ENCODE data around the gene NPAS3.

DNA sequence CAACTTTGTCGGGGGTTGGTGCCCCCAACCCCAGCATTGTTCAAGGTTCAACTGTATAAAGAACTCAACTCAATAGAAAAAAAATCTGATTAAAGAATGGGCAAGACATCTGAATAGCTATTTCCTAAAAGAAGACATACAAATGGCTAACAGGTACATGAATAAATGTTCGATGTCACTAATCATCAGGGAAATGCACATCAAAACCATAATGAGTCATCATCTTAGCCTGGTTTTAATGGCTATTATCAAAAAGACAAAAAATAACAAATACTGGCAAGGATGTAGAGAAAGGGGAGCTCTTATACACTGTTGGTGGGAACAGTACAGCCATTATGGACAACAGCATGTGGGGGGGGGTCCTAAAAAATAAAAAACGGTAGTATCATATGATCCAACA is 28.7 kb downstream of the NPAS3 start:
- TF ChIP-seq, protein P1, sequence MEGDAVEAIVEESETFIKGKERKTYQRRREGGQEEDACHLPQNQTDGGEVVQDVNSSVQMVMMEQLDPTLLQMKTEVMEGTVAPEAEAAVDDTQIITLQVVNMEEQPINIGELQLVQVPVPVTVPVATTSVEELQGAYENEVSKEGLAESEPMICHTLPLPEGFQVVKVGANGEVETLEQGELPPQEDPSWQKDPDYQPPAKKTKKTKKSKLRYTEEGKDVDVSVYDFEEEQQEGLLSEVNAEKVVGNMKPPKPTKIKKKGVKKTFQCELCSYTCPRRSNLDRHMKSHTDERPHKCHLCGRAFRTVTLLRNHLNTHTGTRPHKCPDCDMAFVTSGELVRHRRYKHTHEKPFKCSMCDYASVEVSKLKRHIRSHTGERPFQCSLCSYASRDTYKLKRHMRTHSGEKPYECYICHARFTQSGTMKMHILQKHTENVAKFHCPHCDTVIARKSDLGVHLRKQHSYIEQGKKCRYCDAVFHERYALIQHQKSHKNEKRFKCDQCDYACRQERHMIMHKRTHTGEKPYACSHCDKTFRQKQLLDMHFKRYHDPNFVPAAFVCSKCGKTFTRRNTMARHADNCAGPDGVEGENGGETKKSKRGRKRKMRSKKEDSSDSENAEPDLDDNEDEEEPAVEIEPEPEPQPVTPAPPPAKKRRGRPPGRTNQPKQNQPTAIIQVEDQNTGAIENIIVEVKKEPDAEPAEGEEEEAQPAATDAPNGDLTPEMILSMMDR (IDR thresholded peaks at IDR 0.05 in 2 of 3, conservative IDR thresholded peaks at IDR 0.05 in 1 of 3; ENCODE audit: borderline replicate concordance in 1 of 3, insufficient read depth in 1 of 3, low read depth in 2 of 3, low read length in 2 of 3): no peak
- no peak for TF ChIP-seq EZH2 (IDR thresholded peaks at IDR 0.05)
- no peak for TF ChIP-seq RAD21 (IDR thresholded peaks at IDR 0.05; ENCODE audit: low read depth)
- TF ChIP-seq EGR1 (IDR thresholded peaks at IDR 0.05; ENCODE audit: low read depth): no peak
